GM12892 (cell line): ENCODE measurements around the gene TMEM178B.

Experiments
- POLR2A ChIP-seq: IDR thresholded peaks from 2 replicates; pipeline ENCODE4 v1.6.1; 2011; ENCODE audit warnings: low read depth, low read length, control low read depth
- POLR2AphosphoS5 ChIP-seq: IDR thresholded peaks from 2 replicates; pipeline ENCODE4 v1.6.1; 2011; ENCODE audit warnings: low read depth, low read length, control low read depth
- TAF1 ChIP-seq: IDR thresholded peaks from 2 replicates; pipeline ENCODE4 v1.6.1; 2011; ENCODE audit warnings: low read depth, mild to moderate bottlenecking, control low read depth, low read length, borderline replicate concordance

DNA sequence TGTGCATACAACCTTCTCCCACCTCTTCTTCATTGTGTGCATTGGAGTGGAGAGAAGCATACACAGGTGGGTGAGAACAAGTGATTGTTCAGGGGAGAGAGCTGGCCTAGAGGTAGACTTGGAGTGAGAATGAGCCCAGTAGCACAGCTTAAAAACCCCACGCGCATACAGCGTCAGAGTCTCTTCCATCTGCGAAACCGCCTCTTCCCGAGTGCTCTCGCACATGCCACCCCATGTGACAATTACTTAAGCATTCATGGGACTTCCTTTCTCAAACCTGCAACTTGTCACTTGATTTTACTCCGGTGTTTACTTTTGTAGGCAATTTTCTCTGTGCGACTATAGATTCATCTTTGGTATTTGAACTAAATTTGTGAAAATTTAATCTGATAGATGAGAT lies 300.6 kb downstream of the TMEM178B start:
- TF ChIP-seq POLR2AphosphoS5, result no peak
- no peak for TF ChIP-seq POLR2A
- TF ChIP-seq TAF1, result no peak
